AG04450 (cell line): ENCODE measurements around the gene OSBPL3. TPM values are rescaled to one million over a fixed set of nuclear protein-coding genes. Genes with fewer than 3 reads are reported as not detected.

Source experiments
- CTCF ChIA-PET: fragments of 300-600, 350-600 bp; formaldehyde crosslinking; extraction: SDS; loops from one replicate; lab custom pipeline; 2022; ENCODE audit warnings: antibody characterized with exemption, inconsistent platforms; lab: Charles Lee
- POLR2A ChIA-PET: fragments of 350-600 bp; formaldehyde crosslinking; extraction: SDS; loops from one replicate; lab custom pipeline; 2021; ENCODE audit warnings: antibody characterized with exemption, inconsistent platforms; lab: Yijun Ruan, JAX
- DNase-seq: peaks from one replicate; pipeline ENCODE4 v3.0.0-alpha.2; 2011; ENCODE audit warnings: low read depth, low spot score
- H3K27ac ChIP-seq: one replicate; pipeline ENCODE4 v1.5.1; 2012; ENCODE audit warnings: low read depth, low read length, control low read depth
- H3K27me3 ChIP-seq: one replicate; pipeline ENCODE4 v1.6.0; 2012; ENCODE audit warnings: low read length; ENCODE audit not compliant: control insufficient read depth, insufficient read depth
- H3K4me3 ChIP-seq: 2 replicates; pipeline ENCODE4 v1.5.1; 2011; ENCODE audit warnings: mild to moderate bottlenecking, low read depth, low read length, control low read depth
- H3K9me3 ChIP-seq: 2 replicates; pipeline ENCODE4 v1.5.1; 2012; ENCODE audit warnings: low read length; ENCODE audit not compliant: control insufficient read depth, insufficient read depth
- polyA plus RNA-seq: library from polyadenylated mRNA; depleted of rRNA; stranded (reverse); fragments of >200 nt; gene quantifications from 2 replicates; pipeline ENCODE4 v1.2.3, GENCODE V29; 2011
- TF ChIP-seq, protein P1 (sequence below): IDR thresholded peaks from 2 replicates; pipeline ENCODE4 v1.5.1; 2011; ENCODE audit warnings: low read depth, low read length, control low read depth, inconsistent platforms

OSBPL3 gene
- polyA plus RNA-seq, 1 experiment: 37.8 TPM

DNA sequence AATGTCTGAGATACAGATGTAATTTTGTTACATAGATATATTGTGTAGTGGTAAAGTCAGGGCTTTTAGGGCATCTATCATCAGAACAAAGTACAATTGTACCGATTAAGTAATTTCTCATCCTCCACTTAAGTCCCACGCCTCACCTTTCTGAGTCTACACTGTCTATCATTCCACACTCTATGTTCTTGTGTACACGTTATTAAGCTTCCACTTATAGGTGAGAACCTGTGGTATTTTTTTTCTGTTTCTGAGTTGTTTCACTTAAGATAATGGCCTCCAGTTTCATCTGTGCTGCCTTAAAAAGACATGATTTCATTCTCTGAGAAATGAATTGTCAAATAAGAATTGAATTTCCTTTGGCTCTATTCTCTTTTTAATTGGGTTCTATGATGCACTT lies 15.5 kb upstream of the OSBPL3 start:
- Histone ChIP-seq H3K27ac (no peak overlapping the region), H3K9me3 (no peaks in the 10 kb centered on the region), H3K4me3 (no peak overlapping the region), H3K27me3 (no peaks in the 10 kb centered on the region)
- ChIA-PET CTCF (interaction anchor here (0.6 kb wide), 1 partner anchor 183 kb away, joined by 3 read pairs; no protein-coding TSS in a partner anchor), POLR2A (no interaction called here)
- TF ChIP-seq, protein P1, sequence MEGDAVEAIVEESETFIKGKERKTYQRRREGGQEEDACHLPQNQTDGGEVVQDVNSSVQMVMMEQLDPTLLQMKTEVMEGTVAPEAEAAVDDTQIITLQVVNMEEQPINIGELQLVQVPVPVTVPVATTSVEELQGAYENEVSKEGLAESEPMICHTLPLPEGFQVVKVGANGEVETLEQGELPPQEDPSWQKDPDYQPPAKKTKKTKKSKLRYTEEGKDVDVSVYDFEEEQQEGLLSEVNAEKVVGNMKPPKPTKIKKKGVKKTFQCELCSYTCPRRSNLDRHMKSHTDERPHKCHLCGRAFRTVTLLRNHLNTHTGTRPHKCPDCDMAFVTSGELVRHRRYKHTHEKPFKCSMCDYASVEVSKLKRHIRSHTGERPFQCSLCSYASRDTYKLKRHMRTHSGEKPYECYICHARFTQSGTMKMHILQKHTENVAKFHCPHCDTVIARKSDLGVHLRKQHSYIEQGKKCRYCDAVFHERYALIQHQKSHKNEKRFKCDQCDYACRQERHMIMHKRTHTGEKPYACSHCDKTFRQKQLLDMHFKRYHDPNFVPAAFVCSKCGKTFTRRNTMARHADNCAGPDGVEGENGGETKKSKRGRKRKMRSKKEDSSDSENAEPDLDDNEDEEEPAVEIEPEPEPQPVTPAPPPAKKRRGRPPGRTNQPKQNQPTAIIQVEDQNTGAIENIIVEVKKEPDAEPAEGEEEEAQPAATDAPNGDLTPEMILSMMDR: no peak
- no peak for DNase-seq

DNA sequence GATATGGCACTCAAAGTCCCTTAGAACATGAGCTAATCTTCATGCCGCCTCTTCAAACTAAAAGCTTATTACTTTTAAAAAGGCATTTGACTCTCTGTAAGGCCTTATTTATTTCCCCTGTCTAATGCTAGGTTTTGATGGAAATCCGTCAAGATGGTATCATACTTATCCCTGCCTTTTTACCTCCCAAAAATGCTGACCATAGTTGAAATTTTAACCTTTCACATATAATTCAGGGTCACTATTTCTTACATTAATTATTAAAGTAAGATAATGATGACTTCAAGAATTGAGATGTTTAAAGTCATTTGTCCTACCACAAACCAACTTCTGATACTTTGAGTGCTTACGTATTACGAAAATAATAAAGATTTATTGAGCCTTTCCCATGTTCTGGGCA lies 12.3 kb upstream of the OSBPL3 start:
- H3K9me3 ChIP-seq: no peaks in the 10 kb centered on the region
- H3K4me3 ChIP-seq: no peak overlapping the region
- no peak for DNase-seq
- ChIA-PET CTCF (no interaction called here), POLR2A (no interaction called here)
- TF ChIP-seq, protein P1: no peak
- H3K27me3 ChIP-seq: no peaks in the 10 kb centered on the region
- H3K27ac ChIP-seq: no peak overlapping the region

DNA sequence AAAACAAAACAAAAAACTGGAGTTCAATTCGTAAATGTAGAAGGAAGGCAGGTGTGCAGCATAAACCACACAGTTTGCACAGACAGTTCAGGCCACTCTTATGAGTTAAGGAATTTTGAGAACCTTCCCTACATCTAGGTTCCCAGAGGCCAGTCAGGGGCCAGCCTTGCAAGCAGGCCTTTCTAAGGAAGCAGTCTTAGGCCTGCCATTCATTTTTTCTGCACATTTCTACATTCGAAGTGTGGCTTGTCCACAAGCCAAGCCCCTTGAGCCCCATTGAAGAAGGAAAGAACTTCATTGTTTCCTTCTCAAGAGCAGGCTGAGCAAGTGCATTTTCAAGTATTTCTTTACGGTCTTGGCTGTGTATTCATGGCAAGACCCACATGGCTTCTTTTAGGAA lies 11.4 kb upstream of the OSBPL3 start:
- DNase-seq: no peak
- ChIA-PET CTCF (interaction anchor here (1.5 kb wide), 1 partner anchor 12 kb away, joined by 4 read pairs; no protein-coding TSS in a partner anchor), POLR2A (no interaction called here)
- Histone ChIP-seq H3K27me3 (no peaks in the 10 kb centered on the region), H3K4me3 (no peak overlapping the region), H3K27ac (no peak overlapping the region), H3K9me3 (no peaks in the 10 kb centered on the region)
- TF ChIP-seq, protein P1: no peak

DNA sequence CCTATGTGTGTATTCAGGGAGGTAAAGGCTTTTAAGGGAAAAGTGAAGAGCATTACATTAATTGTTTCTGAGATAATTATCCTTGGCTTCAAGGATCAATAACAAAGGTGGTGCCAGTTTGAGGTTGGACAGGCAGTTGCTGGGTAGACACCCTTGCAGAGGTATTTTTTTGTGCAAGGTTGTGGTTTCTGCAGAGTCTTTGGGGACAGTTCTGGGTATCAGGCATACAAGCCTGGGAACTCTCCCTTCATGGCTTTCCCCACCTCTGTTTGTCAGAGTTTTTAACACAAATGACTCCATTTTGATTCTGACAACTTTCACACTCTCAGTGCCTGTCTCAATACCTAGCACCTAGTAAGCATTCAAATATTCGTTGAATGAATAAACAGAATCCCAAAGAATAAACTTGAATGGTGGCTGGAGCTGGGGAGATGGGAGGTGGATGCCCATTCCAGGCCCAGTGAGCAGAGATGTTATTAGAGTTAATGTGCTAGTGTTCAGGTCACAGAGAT lies 7.4 kb upstream of the OSBPL3 start:
- no peak overlapping the region for H3K4me3 ChIP-seq
- H3K27ac ChIP-seq: no peak overlapping the region
- no peaks in the 10 kb centered on the region for H3K9me3 ChIP-seq
- DNase-seq: no peak
- TF ChIP-seq, protein P1: no peak
- H3K27me3 ChIP-seq: no peaks in the 10 kb centered on the region
- CTCF ChIA-PET: interaction anchor here (0.6 kb wide), 1 partner anchor 88 kb away, joined by 3 read pairs; no protein-coding TSS in a partner anchor
- POLR2A ChIA-PET: no interaction called here

DNA sequence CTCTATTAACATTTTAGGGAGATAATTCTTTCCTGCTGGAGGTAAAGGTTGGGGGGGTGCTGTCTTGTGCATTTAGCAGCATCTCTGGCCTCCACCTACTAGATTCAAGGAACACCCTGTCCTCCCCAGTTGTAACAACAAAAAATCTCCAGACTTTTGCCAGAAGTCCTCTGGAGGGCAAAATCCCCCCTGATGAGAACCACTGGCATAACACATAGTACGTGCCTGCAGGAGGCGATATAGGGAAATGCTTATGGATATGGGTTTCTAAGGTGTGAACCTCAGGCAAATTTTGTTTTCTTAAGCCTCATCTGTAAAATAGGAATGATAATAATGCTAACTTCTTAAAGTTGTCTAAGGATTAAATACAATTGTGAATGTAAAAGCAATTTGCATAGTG lies 2.9 kb upstream of the OSBPL3 start:
- no peak for DNase-seq
- Histone ChIP-seq H3K9me3 (no peaks in the 10 kb centered on the region; the same call in 1 of the 2 replicates), H3K4me3 (no peak overlapping the region), H3K27me3 (no peaks in the 10 kb centered on the region), H3K27ac (no peak overlapping the region)
- CTCF ChIA-PET: interaction anchor here (0.5 to 3.9 kb wide), 9 partner anchors 34 to 346 kb away, joined by 3 to 28 read pairs (median 14); no protein-coding TSS in a partner anchor
- TF ChIP-seq, protein P1: peak; percentile 42
- POLR2A ChIA-PET: no interaction called here
